ENCODE data around the gene FRMD5. TPM values are rescaled to one million over a fixed set of nuclear protein-coding genes. Genes with fewer than 3 reads are reported as not detected.

The FRMD5 gene
- polyA plus RNA-seq, 1 donor (not counting 4 experiments of a cell fraction or from before 2014, with no cell fraction given) = 7.3 TPM

GRCh38 chr15:44219073-44219472, 24.0 kb upstream of the FRMD5 start:
- no peak overlapping the region for H3K4me2 ChIP-seq (ENCODE audit: control insufficient read depth, extremely low read depth, insufficient read depth, low read depth, low read length)
- dilution Hi-C loops (cut with MboI; ENCODE audit: extremely low pct_ligation_motif_present, low sequenced_read_pairs) = no loop called here
- no peak overlapping the region for H2AFZ ChIP-seq (ENCODE audit: control insufficient read depth, low read length)

GRCh38 chr15:44216958-44217357, 21.9 kb upstream of the FRMD5 start:
- Histone ChIP-seq H3K9me1 (ENCODE audit: control insufficient read depth, extremely low read depth, insufficient read depth, low read length) (no peaks in the 10 kb centered on the region), H3K79me2 (ENCODE audit: control insufficient read depth, insufficient read depth, low read length) (no peaks in the 10 kb centered on the region), H3K4me2 (ENCODE audit: control insufficient read depth, extremely low read depth, insufficient read depth, low read depth, low read length) (no peak overlapping the region), H3K4me1 (ENCODE audit: control insufficient read depth, extremely low read depth, insufficient read depth, low read length) (peaks cover 13% of the 10 kb centered on the region), H3K36me3 (ENCODE audit: control insufficient read depth in 2 of 2, extremely low read depth in 1 of 2, insufficient read depth in 2 of 2, low read length in 2 of 2) (no peaks in the 10 kb centered on the region), H2AFZ (ENCODE audit: control insufficient read depth, low read length) (no peak overlapping the region), H3K9ac (ENCODE audit: control insufficient read depth, extremely low read depth, insufficient read depth, low read length) (no peak overlapping the region), H3K27ac (ENCODE audit: control insufficient read depth, insufficient read depth, low read length) (no peak overlapping the region), H3K27me3 (ENCODE audit: control insufficient read depth, extremely low read depth, insufficient read depth, low read length) (no peaks in the 10 kb centered on the region), H4K20me1 (ENCODE audit: control insufficient read depth, extremely low read depth, insufficient read depth, low read length) (no peaks in the 10 kb centered on the region), H3K9me3 (ENCODE audit: control insufficient read depth, low read depth, low read length) (no peaks in the 10 kb centered on the region), H3K4me3 (ENCODE audit: control insufficient read depth in 2 of 3, extremely low read depth in 1 of 3, insufficient read depth in 2 of 3, low read depth in 1 of 3, low read length in 3 of 3) (no peak overlapping the region)
- TF ChIP-seq EZH2 (IDR thresholded peaks at IDR 0.05; ENCODE audit: low read length) (no peak), CTCF (optimal IDR thresholded peaks at IDR 0.05 in 1 of 3, IDR thresholded peaks at IDR 0.05 in 1 of 3, conservative IDR thresholded peaks at IDR 0.05 in 1 of 3; ENCODE audit: extremely low read depth in 1 of 3, insufficient read depth in 2 of 3, low read length in 3 of 3) (no peak)
- FAIRE-seq (peak; percentile 65), DNase-seq (ENCODE audit: low read depth, low spot score) (no peak)
- dilution Hi-C loops (cut with MboI; ENCODE audit: extremely low pct_ligation_motif_present, low sequenced_read_pairs) = no loop called here

More at GRCh38 chr15:44219073-44219472, 24.0 kb upstream of the FRMD5 start:
- DNase-seq (ENCODE audit: low read depth, low spot score) (no peak), FAIRE-seq (no peak)
- Histone ChIP-seq H4K20me1 (ENCODE audit: control insufficient read depth, extremely low read depth, insufficient read depth, low read length) (no peaks in the 10 kb centered on the region), H3K36me3 (ENCODE audit: control insufficient read depth in 2 of 2, extremely low read depth in 1 of 2, insufficient read depth in 2 of 2, low read length in 2 of 2) (no peaks in the 10 kb centered on the region), H3K9me3 (ENCODE audit: control insufficient read depth, low read depth, low read length) (no peaks in the 10 kb centered on the region), H3K9me1 (ENCODE audit: control insufficient read depth, extremely low read depth, insufficient read depth, low read length) (no peaks in the 10 kb centered on the region), H3K27me3 (ENCODE audit: control insufficient read depth, extremely low read depth, insufficient read depth, low read length) (no peaks in the 10 kb centered on the region), H3K4me1 (ENCODE audit: control insufficient read depth, extremely low read depth, insufficient read depth, low read length) (peaks cover 13% of the 10 kb centered on the region), H3K27ac (ENCODE audit: control insufficient read depth, insufficient read depth, low read length) (no peak overlapping the region), H3K79me2 (ENCODE audit: control insufficient read depth, insufficient read depth, low read length) (no peaks in the 10 kb centered on the region), H3K9ac (ENCODE audit: control insufficient read depth, extremely low read depth, insufficient read depth, low read length) (no peak overlapping the region), H3K4me3 (ENCODE audit: control insufficient read depth in 2 of 3, extremely low read depth in 1 of 3, insufficient read depth in 2 of 3, low read depth in 1 of 3, low read length in 3 of 3) (no peak overlapping the region)
- TF ChIP-seq EZH2 (IDR thresholded peaks at IDR 0.05; ENCODE audit: low read length) = no peak

GRCh38 chr15:44215594-44215993, 20.5 kb upstream of the FRMD5 start:
- no peaks in the 10 kb centered on the region for H3K27me3 ChIP-seq (ENCODE audit: control insufficient read depth, extremely low read depth, insufficient read depth, low read length)
- no peak overlapping the region for H3K27ac ChIP-seq (ENCODE audit: control insufficient read depth, insufficient read depth, low read length)
- no peak overlapping the region for H2AFZ ChIP-seq (ENCODE audit: control insufficient read depth, low read length)
- H3K79me2 ChIP-seq (ENCODE audit: control insufficient read depth, insufficient read depth, low read length) = no peaks in the 10 kb centered on the region
- DNase-seq (ENCODE audit: low read depth, low spot score) (peak; percentile 49), FAIRE-seq (peak; percentile 86)
- H3K36me3 ChIP-seq (ENCODE audit: control insufficient read depth in 2 of 2, extremely low read depth in 1 of 2, insufficient read depth in 2 of 2, low read length in 2 of 2) = no peaks in the 10 kb centered on the region
- peak overlapping the region; percentile 51 for H3K4me2 ChIP-seq (ENCODE audit: control insufficient read depth, extremely low read depth, insufficient read depth, low read depth, low read length)
- no peak overlapping the region for H3K9ac ChIP-seq (ENCODE audit: control insufficient read depth, extremely low read depth, insufficient read depth, low read length)
- TF ChIP-seq CTCF (optimal IDR thresholded peaks at IDR 0.05 in 1 of 3, IDR thresholded peaks at IDR 0.05 in 1 of 3, conservative IDR thresholded peaks at IDR 0.05 in 1 of 3; ENCODE audit: extremely low read depth in 1 of 3, insufficient read depth in 2 of 3, low read length in 3 of 3) = no peak
- no peak for TF ChIP-seq EZH2 (IDR thresholded peaks at IDR 0.05; ENCODE audit: low read length)
- no peaks in the 10 kb centered on the region for H4K20me1 ChIP-seq (ENCODE audit: control insufficient read depth, extremely low read depth, insufficient read depth, low read length)
- no peak overlapping the region for H3K4me3 ChIP-seq (ENCODE audit: control insufficient read depth in 2 of 3, extremely low read depth in 1 of 3, insufficient read depth in 2 of 3, low read depth in 1 of 3, low read length in 3 of 3)
- H3K9me3 ChIP-seq (ENCODE audit: control insufficient read depth, low read depth, low read length) = no peaks in the 10 kb centered on the region
- dilution Hi-C loops (cut with MboI; ENCODE audit: extremely low pct_ligation_motif_present, low sequenced_read_pairs) = no loop called here
- H3K9me1 ChIP-seq (ENCODE audit: control insufficient read depth, extremely low read depth, insufficient read depth, low read length) = no peaks in the 10 kb centered on the region
- H3K4me1 ChIP-seq (ENCODE audit: control insufficient read depth, extremely low read depth, insufficient read depth, low read length) = peaks cover 13% of the 10 kb centered on the region

Measured in keratinocyte (primary cell).